Right lobe of liver (tissue), 6 donors: ENCODE data around the gene ARHGAP29. TPM values are rescaled to one million over a fixed set of nuclear protein-coding genes. Genes with fewer than 3 reads are reported as not detected.
A peak's percentile ranks its signal among the peaks of the same experiment; 100 is the strongest.

Experiments used
- ATAC-seq, 4 donors: fragments of 200-7000 bp; cut with Tn5 transposase; one replicate each; pipeline ENCODE4 v1.9.1; 2020; ENCODE audit warnings: mild to moderate bottlenecking in 4 of 4, moderate library complexity in 4 of 4
- DNase-seq, 3 donors: peaks; one replicate each; pipeline ENCODE4 v3.0.0-alpha.2; 2020
- H3K27ac ChIP-seq, 3 donors: fragments of 200-600 bp; one replicate each; pipeline ENCODE4 v1.8.0; 2022
- H3K27me3 ChIP-seq, 2 donors: fragments of 200-600 bp; one replicate each; pipeline ENCODE4 v1.8.0; 2022
- H3K36me3 ChIP-seq, 4 donors: fragments of 200-600 bp; sonication (generic) in 1 of 4; one replicate each; pipeline versions ENCODE4 v1.5.1 to v1.8.0; 2017 to 2022; ENCODE audit warnings: control low read depth in 1 of 4
- H3K4me1 ChIP-seq, 4 donors: fragments of 200-600 bp; sonication (generic) in 1 of 4; one replicate each; pipeline versions ENCODE4 v1.5.1 to v1.8.0; 2017 to 2022; ENCODE audit warnings: control low read depth in 1 of 4
- H3K4me3 ChIP-seq, 3 donors: fragments of 200-600 bp; one replicate each; pipeline ENCODE4 v1.8.0; 2022
- H3K9me3 ChIP-seq, 4 donors: fragments of 200-600 bp; sonication (generic) in 1 of 4; one replicate each; pipeline versions ENCODE4 v1.5.1 to v1.8.0; 2017 to 2022; ENCODE audit warnings: control low read depth in 1 of 4
- POLR2A ChIP-seq: fragments of 450-650 bp; IDR thresholded peaks from one replicate; pipeline ENCODE4 v1.6.1; 2017; ENCODE audit warnings: antibody characterized with exemption, mild to moderate bottlenecking
- WGBS: methylation state at CpG from one replicate; pipeline ENCODE4 v1.1.6; 2018; ENCODE audit warnings: low coverage, low lambda C conversion rate; ENCODE audit not compliant: insufficient coverage; ENCODE audit errors: missing lambda C conversion rate; 5-methylcytosine and 5-hydroxymethylcytosine counted together
- intact Hi-C, 2 donors: fragments of 100-400 bp; cut with DNase I; formaldehyde crosslinking; loops; one replicate each; pipeline versions ENCODE4 v1.11.2 to v1.14.1; 2022
- total RNA-seq, 6 experiments: library from RNA; depleted of rRNA in 2 of 6; stranded (reverse); fragments of >200 nt in 2 of 6; fragmentation: NEBNext Ultra II Directional in 3 of 6; extraction: Animal tissue kit (Norgen Biotek cat#: 25700) in 3 of 6; gene quantifications; one replicate each; pipeline versions ENCODE4 v1.1.0 to v1.2.4, GENCODE V29; 2016 to 2023
- TF ChIP-seq, protein P1 (sequence below), 4 donors: fragments of 200-600 bp in 3 of 4; fragments of 450-650 bp in 1 of 4; IDR thresholded peaks; one replicate each; pipeline versions ENCODE4 v1.5.1 to v1.8.0; 2016 to 2022; ENCODE audit warnings: antibody characterized with exemption in 4 of 4, mild to moderate bottlenecking in 2 of 4
- donor health status: DM: no; HTN: yes; CAD: no.
- donor health status: DM: no; HTN: no; CAD: no.
- donor health status: DM: no; HTN: no; CAD: no.
- donor health status: DM: no; HTN: yes; CAD: no.
- donor health status: DM: no; HTN: yes; CAD: no.

The ARHGAP29 gene
- total RNA-seq, 6 experiments from 2014 or later: 15.1 to 28.9 (median 21.1) TPM

DNA sequence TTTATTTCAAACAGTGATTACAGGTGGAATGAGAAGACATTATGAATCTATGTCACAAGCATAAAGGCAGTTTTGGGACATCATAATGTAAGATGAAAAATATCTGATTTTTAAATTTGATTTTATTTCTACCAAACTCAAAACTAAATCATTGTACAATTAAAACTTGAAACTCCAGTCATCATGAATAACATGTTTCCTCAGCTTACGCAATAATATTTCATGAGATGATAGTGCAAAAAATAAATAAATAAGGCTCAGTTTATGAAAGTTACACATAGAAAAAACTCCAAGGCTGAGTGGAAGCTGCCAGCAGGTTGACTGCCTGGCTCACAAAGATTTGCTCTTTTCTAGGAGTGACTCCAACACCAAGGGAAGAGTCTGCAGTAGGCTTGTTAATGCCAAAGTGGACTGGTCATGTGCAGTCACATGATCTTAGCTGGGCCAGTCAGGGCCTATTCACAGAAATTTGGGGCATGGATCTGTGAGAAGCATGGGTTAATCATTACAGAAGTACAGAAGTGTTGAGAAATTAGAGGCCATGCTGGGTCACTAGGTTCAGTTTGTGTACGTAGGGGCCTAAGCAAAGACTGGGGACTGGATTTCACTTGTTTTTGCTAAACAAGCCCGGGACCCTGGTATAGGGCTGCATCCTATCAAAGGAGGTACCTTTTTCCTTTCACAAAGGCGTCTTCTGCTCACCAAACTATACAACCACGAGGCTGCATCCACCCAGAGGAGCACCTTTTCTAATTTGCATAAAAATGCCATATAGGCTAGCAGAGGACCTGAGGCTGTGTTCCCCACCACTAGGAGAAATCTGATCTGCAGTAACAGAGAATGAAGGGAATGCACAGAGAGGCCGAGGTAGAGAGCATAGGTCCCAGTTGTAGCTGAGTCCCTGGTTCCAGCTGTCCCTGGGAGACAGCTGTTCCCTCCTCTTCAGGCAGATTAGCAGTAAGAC is 111.6 kb downstream of the ARHGAP29 start:
- peak overlapping the region in 2 of 3 donors; percentile 7 to 56 for H3K27ac ChIP-seq
- H3K27me3 ChIP-seq: no peaks in the 10 kb centered on the region
- peaks cover 0 to 5% (median 2%) of the 10 kb centered on the region in 4 donors for H3K4me1 ChIP-seq
- TF ChIP-seq, protein P1, sequence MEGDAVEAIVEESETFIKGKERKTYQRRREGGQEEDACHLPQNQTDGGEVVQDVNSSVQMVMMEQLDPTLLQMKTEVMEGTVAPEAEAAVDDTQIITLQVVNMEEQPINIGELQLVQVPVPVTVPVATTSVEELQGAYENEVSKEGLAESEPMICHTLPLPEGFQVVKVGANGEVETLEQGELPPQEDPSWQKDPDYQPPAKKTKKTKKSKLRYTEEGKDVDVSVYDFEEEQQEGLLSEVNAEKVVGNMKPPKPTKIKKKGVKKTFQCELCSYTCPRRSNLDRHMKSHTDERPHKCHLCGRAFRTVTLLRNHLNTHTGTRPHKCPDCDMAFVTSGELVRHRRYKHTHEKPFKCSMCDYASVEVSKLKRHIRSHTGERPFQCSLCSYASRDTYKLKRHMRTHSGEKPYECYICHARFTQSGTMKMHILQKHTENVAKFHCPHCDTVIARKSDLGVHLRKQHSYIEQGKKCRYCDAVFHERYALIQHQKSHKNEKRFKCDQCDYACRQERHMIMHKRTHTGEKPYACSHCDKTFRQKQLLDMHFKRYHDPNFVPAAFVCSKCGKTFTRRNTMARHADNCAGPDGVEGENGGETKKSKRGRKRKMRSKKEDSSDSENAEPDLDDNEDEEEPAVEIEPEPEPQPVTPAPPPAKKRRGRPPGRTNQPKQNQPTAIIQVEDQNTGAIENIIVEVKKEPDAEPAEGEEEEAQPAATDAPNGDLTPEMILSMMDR (IDR thresholded peaks at IDR 0.05): no peak
- TF ChIP-seq POLR2A: no peak
- intact Hi-C loops: no loop called here
- ATAC-seq: peak; percentile 90 to 99 (median 96)
- 25% methylated on average over 5 of the region's 6 CpGs for WGBS
- DNase-seq: peak in 2 of 3 donors; percentile 68 to 73
- peaks cover 0 to 6% (median 0%) of the 10 kb centered on the region in 4 donors for H3K9me3 ChIP-seq
- no peak overlapping the region for H3K4me3 ChIP-seq
- no peaks in the 10 kb centered on the region for H3K36me3 ChIP-seq

GRCh38 chr1:94124538-94124937 is 112.8 kb downstream of the ARHGAP29 start:
- H3K4me3 ChIP-seq: no peak overlapping the region
- no peaks in the 10 kb centered on the region for H3K36me3 ChIP-seq
- no peak for TF ChIP-seq POLR2A
- TF ChIP-seq, protein P1 (IDR thresholded peaks at IDR 0.05): no peak
- intact Hi-C loops: no loop called here
- peaks cover 0 to 6% (median 0%) of the 10 kb centered on the region in 4 donors for H3K9me3 ChIP-seq
- H3K4me1 ChIP-seq: peaks cover 0 to 5% (median 2%) of the 10 kb centered on the region in 4 donors
- no peaks in the 10 kb centered on the region for H3K27me3 ChIP-seq
- DNase-seq: no peak
- 100% methylated on average over 1 of the region's 1 CpG for WGBS
- ATAC-seq: no peak
- no peak overlapping the region for H3K27ac ChIP-seq

DNA sequence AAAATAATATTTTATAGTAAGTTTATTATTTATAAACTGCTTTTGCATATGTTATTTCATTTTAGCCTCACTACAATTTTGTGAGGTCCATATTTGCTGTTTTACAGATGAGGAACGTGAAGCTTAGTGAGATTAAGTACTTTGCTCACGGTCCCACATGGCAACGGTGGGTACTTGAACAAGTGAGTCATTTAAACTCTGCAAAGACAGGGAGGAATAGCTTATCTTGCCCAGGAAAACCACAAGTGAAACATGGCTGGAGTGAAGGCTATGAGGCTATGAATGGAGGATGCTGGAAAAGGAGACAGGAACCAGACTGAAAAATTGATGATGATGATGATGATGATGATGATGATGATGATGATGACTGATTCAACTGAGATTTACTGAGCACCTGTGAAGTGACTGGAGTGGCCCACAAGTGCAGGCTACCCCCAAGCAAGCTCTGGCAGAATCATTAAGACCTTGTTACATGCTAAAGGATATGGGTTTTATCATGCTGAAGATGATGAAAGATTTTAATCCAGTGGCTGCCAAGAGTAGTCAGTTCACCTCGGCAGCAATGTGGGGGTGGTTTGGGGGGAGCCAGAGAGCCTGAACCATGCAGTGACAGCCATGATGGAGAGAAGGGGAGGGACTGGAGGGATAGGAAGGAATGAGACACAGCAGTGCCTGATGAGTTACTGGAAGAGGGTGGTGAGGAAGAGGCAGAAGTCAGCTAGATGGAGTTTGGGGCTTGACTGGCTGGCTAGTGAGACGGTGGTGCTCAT is 115.0 kb downstream of the ARHGAP29 start:
- no peaks in the 10 kb centered on the region for H3K27me3 ChIP-seq
- H3K4me1 ChIP-seq: peaks cover 0 to 6% (median 3%) of the 10 kb centered on the region in 4 donors
- H3K4me3 ChIP-seq: no peak overlapping the region
- TF ChIP-seq POLR2A: no peak
- TF ChIP-seq, protein P1 (IDR thresholded peaks at IDR 0.05): no peak
- no peaks in the 10 kb centered on the region for H3K36me3 ChIP-seq
- H3K27ac ChIP-seq: no peak overlapping the region
- no peak for DNase-seq
- WGBS: 79% methylated on average over 5 of the region's 5 CpGs
- intact Hi-C loops: no loop called here
- peaks cover 0 to 6% (median 0%) of the 10 kb centered on the region in 4 donors for H3K9me3 ChIP-seq
- ATAC-seq: no peak

Other genes with a start within 250 kb of the ARHGAP29 start
- under 1 TPM; 0.49 to 0.99 (median 0.75) TPM for gene ABCA4, start 116.4 kb downstream of the ARHGAP29 start, total RNA-seq
- gene ABCD3, start 180.8 kb upstream of the ARHGAP29 start, total RNA-seq: 10 to 100 TPM; 54.9 to 94.0 (median 65.6) TPM